Body of pancreas (tissue), 4 donors: ENCODE data around the gene TTC7B. TPM values are rescaled to one million over a fixed set of nuclear protein-coding genes. Genes with fewer than 3 reads are reported as not detected.
A peak's percentile ranks its signal among the peaks of the same experiment; 100 is the strongest.

Experiments used
- ATAC-seq: fragments of 150-250 bp; one replicate; pipeline ENCODE4 v1.9.1; 2016
- DNase-seq, 4 donors: peaks; one replicate each; pipeline ENCODE4 v3.0.0-alpha.2; 2019
- H3K27ac ChIP-seq, 4 donors: fragments of 200-600 bp; sonication (generic); 1 replicate in 3 of 4; 2 replicates in 1 of 4; pipeline versions ENCODE4 v1.5.1 to v1.6.1; 2016 to 2019; ENCODE audit warnings: mild to moderate bottlenecking in 1 of 4, mixed read lengths in 1 of 4, moderate library complexity in 1 of 4
- H3K27me3 ChIP-seq, 2 donors: fragments of 200-600 bp; sonication (generic); one replicate each; pipeline ENCODE4 v1.6.0; 2016; ENCODE audit warnings: mild to moderate bottlenecking in 1 of 2
- H3K36me3 ChIP-seq, 2 donors: fragments of 200-600 bp; sonication (generic); replicated peaks in 1 of 2; 2 replicates each; pipeline ENCODE4 v1.5.1; 2016; ENCODE audit warnings: low read depth in 2 of 2; ENCODE audit not compliant: insufficient read depth in 1 of 2
- H3K4me1 ChIP-seq: fragments of 200-600 bp; sonication (generic); one replicate; pipeline ENCODE4 v1.6.0; 2016
- H3K4me3 ChIP-seq, 2 donors: fragments of 200-600 bp; sonication (generic); 1 replicate in 1 of 2; 2 replicates in 1 of 2; pipeline ENCODE4 v1.5.1; 2016 to 2019
- H3K9me3 ChIP-seq, 3 donors: fragments of 200-600 bp; sonication (generic); 1 replicate in 2 of 3; 2 replicates in 1 of 3; pipeline ENCODE4 v1.5.1; 2016
- POLR2A ChIP-seq, 3 donors: fragments of 450-650 bp; IDR thresholded peaks; one replicate each; pipeline ENCODE4 v1.6.1; 2016; ENCODE audit warnings: antibody characterized with exemption in 3 of 3, mild to moderate bottlenecking in 2 of 3
- WGBS, 2 donors: methylation state at CpG; one replicate each; pipeline ENCODE4 v1.1.5; 2017; 5-methylcytosine and 5-hydroxymethylcytosine counted together
- intact Hi-C: fragments of 100-400 bp; cut with DNase I; formaldehyde crosslinking; loops from one replicate; pipeline ENCODE4 v1.15.1; 2023
- total RNA-seq, 2 donors: library from RNA; depleted of rRNA; stranded (reverse); fragments of >200 nt; gene quantifications; one replicate each; pipeline ENCODE4 v1.1.0, GENCODE V29; 2016
- TF ChIP-seq, protein P1 (sequence below), 7 experiments: fragments of 450-650 bp in 4 of 7; fragments of 200-600 bp in 3 of 7; sonication (generic) in 3 of 7; IDR thresholded peaks; one replicate each; pipeline ENCODE4 v1.5.1; 2016 to 2019; ENCODE audit warnings: antibody characterized with exemption in 7 of 7

TTC7B gene
- total RNA-seq, 2 donors from 2014 or later, result 15.3 to 44.2 TPM

DNA sequence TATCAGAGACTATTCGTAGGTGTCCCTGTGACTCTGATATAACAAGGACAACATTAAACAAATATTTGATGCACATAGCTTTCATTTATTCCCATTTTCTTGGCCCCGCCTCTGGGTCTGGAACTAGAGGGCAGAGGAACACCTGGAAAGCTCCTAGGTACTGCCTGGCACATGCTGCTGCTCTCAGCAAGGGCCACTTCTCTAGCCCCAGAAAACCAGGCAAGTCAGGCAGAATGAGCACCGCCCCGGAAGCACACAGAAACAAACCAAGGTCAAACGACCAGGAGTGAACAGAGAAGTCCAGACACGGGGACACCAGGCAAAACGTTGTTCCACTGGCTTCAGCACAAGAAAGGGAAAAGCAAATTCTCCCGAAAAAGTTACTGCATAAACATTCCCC, 76.1 kb downstream of the TTC7B start:
- intact Hi-C loops, result no loop called here
- H3K27ac ChIP-seq, result peak overlapping the region in 2 of 4 donors; percentile 9 to 52
- no peaks in the 10 kb centered on the region for H3K27me3 ChIP-seq
- no peaks in the 10 kb centered on the region for H3K36me3 ChIP-seq
- DNase-seq (peak; percentile 37 to 73 (median 62)), ATAC-seq (peak; percentile 73)
- no peak overlapping the region for H3K4me3 ChIP-seq
- H3K4me1 ChIP-seq, result no peaks in the 10 kb centered on the region
- whole genome bisulfite sequencing, 2 donors, result 35 to 48% methylated on average over 8 of the region's 8 CpGs
- H3K9me3 ChIP-seq, result no peaks in the 10 kb centered on the region
- TF ChIP-seq, protein P1, sequence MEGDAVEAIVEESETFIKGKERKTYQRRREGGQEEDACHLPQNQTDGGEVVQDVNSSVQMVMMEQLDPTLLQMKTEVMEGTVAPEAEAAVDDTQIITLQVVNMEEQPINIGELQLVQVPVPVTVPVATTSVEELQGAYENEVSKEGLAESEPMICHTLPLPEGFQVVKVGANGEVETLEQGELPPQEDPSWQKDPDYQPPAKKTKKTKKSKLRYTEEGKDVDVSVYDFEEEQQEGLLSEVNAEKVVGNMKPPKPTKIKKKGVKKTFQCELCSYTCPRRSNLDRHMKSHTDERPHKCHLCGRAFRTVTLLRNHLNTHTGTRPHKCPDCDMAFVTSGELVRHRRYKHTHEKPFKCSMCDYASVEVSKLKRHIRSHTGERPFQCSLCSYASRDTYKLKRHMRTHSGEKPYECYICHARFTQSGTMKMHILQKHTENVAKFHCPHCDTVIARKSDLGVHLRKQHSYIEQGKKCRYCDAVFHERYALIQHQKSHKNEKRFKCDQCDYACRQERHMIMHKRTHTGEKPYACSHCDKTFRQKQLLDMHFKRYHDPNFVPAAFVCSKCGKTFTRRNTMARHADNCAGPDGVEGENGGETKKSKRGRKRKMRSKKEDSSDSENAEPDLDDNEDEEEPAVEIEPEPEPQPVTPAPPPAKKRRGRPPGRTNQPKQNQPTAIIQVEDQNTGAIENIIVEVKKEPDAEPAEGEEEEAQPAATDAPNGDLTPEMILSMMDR (IDR thresholded peaks at IDR 0.05), result no peak
- TF ChIP-seq POLR2A (IDR thresholded peaks at IDR 0.05), result no peak

DNA sequence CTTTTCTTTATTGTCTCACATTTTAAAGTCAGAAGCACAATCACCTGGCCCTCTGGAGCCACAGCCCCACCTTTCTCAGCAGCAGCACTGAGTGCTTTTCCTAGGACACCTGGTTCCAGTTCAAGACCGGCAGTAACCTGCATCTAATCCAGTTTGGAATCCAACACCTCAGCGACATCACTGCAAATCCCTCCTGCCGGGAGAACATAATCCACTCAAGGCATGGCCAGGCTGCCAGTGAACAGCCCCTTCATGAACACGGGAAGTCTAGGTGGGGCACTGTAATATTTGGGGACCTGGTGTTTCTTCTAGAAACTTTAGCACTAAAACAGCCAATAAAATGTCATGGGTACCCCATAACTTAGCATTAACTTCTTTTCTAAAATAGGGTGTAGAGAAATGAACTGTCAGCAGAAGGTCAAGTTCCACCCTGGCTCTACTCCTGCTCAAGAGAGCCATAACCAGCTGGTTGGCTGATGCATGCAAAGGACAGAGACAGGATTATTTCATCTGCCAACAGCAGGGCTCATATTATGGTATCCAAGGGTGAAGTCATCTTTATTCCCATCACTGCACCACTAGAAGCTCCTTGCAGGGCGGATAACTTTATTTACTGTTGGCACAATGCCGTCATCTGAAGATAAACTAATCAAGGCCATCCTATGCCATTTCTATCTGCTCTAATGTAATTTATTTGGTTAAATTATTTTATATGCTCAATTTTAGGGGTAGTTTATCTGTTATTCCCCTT, 76.7 kb downstream of the TTC7B start:
- intact Hi-C loops, result no loop called here
- no peaks in the 10 kb centered on the region for H3K4me1 ChIP-seq
- H3K27ac ChIP-seq, result peak overlapping the region in 2 of 4 donors; percentile 9 to 52
- H3K27me3 ChIP-seq, result no peaks in the 10 kb centered on the region
- WGBS, 2 donors, result 71 to 76% methylated on average over 5 to 6 of the region's 6 CpGs
- ATAC-seq, result no peak
- DNase-seq, result no peak
- H3K4me3 ChIP-seq, result no peak overlapping the region
- TF ChIP-seq POLR2A (IDR thresholded peaks at IDR 0.05), result no peak
- TF ChIP-seq, protein P1 (IDR thresholded peaks at IDR 0.05), result no peak
- no peaks in the 10 kb centered on the region for H3K36me3 ChIP-seq
- no peaks in the 10 kb centered on the region for H3K9me3 ChIP-seq

DNA sequence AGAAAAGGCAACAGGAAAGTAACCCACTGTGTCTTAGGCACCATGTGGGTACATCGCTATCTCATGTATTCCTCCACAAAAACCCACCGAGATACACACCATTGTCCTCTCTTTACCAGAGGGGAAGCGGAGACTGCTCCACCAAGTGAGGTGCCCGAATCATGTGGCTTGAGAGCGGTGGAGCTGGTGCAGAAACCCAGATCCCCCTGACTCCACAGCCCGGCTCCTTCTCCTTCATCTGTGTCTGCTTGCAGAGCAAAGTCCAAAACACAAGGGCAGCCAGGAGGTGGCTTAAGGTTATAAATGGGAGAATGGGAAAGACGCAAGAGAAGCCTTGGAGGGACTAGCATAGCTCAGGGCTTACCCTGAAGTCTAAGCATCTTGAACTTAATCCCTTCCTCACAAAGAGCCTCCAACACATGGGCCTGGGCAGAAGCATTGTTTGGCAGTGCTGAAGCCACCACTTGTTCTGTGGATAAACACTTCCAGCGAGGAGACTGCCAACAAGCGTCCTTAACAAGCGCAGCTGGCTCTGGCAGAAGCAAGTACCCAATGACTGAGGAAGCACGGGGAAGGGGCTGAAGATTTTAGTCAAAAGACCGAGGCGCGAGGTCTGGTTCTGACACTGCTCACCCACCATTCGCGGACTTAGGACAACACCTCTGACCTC, 83.0 kb downstream of the TTC7B start:
- TF ChIP-seq, protein P1 (IDR thresholded peaks at IDR 0.05), result no peak
- TF ChIP-seq POLR2A (IDR thresholded peaks at IDR 0.05), result no peak
- intact Hi-C loops, result no loop called here
- ATAC-seq (no peak), DNase-seq (no peak)
- Histone ChIP-seq H3K9me3 (no peaks in the 10 kb centered on the region), H3K4me1 (no peaks in the 10 kb centered on the region), H3K27ac (no peak overlapping the region), H3K27me3 (no peaks in the 10 kb centered on the region), H3K36me3 (no peaks in the 10 kb centered on the region), H3K4me3 (no peak overlapping the region)
- 94 to 95% methylated on average over 16 of the region's 16 CpGs for WGBS, 2 donors

DNA sequence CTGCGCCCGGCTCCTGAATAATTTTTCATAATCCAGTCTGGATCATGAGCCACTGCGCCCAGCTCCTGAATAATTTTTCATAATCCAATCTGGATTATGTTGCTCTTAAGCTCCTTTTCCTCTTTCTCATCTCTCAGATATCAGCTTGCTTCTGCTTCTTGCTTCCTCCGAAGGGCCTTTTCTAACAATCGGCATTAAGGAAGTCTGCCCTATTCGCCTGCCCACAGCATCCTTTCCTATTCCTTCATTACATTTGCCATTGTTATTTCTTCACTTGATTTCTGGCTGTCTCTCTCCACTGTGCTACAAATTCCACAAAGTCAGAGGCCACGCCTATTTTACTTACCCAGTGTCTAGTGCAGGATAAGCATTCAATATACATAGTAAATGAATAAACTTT, 83.5 kb downstream of the TTC7B start:
- no peaks in the 10 kb centered on the region for H3K27me3 ChIP-seq

More for the DNA sequence above, 83.5 kb downstream of the TTC7B start:
- DNase-seq (no peak), ATAC-seq (no peak)
- intact Hi-C loops, result no loop called here
- no peak for TF ChIP-seq POLR2A (IDR thresholded peaks at IDR 0.05)
- TF ChIP-seq, protein P1 (IDR thresholded peaks at IDR 0.05), result no peak
- Histone ChIP-seq H3K36me3 (no peaks in the 10 kb centered on the region), H3K4me1 (no peaks in the 10 kb centered on the region), H3K4me3 (no peak overlapping the region), H3K9me3 (no peaks in the 10 kb centered on the region), H3K27ac (no peak overlapping the region)
- 80 to 85% methylated on average over 7 of the region's 7 CpGs for WGBS, 2 donors
